KMS-11 (cell line): Measurements from ENCODE around the gene PASK.

Experiments
- H2AFZ ChIP-seq: fragments of 200-600 bp; sonication (generic); 2 replicates; pipeline ENCODE4 v1.6.1; 2016; ENCODE audit warnings: antibody characterized with exemption, mixed run types, low read depth
- H3K27ac ChIP-seq: fragments of 200-600 bp; sonication (generic); 2 replicates; pipeline ENCODE4 v1.6.1; 2016; ENCODE audit warnings: mild to moderate bottlenecking, mixed run types
- H3K27me3 ChIP-seq: fragments of 200-600 bp; sonication (generic); 2 replicates; pipeline ENCODE4 v1.6.1; 2017; ENCODE audit warnings: mild to moderate bottlenecking, low read depth, mixed run types, moderate library complexity; ENCODE audit not compliant: insufficient read depth
- H3K36me3 ChIP-seq: fragments of 200-600 bp; sonication (generic); 2 replicates; pipeline ENCODE4 v1.6.1; 2017; ENCODE audit warnings: mild to moderate bottlenecking, mixed run types; ENCODE audit not compliant: insufficient read depth
- H3K4me1 ChIP-seq: fragments of 200-600 bp; sonication (generic); 2 replicates; pipeline ENCODE4 v1.6.1; 2016; ENCODE audit warnings: mild to moderate bottlenecking, low read depth, mixed run types; ENCODE audit not compliant: poor library complexity, severe bottlenecking
- H3K4me2 ChIP-seq: fragments of 200-600 bp; sonication (generic); 2 replicates; pipeline ENCODE4 v1.7.0; 2016; ENCODE audit warnings: mild to moderate bottlenecking, mixed run types
- H3K4me3 ChIP-seq: fragments of 200-600 bp; sonication (generic); IDR thresholded peaks from 2 replicates; pipeline ENCODE4 v1.6.1; 2017; ENCODE audit warnings: low read depth, low read length, mixed read lengths; ENCODE audit not compliant: insufficient read depth
- H3K79me2 ChIP-seq: fragments of 200-600 bp; sonication (generic); 2 replicates; pipeline ENCODE4 v1.6.1; 2016; ENCODE audit warnings: low read depth, mixed run types; ENCODE audit not compliant: insufficient read depth
- H3K9ac ChIP-seq: fragments of 200-600 bp; sonication (generic); 2 replicates; pipeline ENCODE4 v1.6.1; 2016; ENCODE audit warnings: mild to moderate bottlenecking, mixed run types
- H4K20me1 ChIP-seq: fragments of 200-600 bp; sonication (generic); 2 replicates; pipeline ENCODE4 v1.6.1; 2016; ENCODE audit warnings: mild to moderate bottlenecking, mixed run types; ENCODE audit not compliant: insufficient read depth
- TF ChIP-seq, protein P1 (sequence below): fragments of 200-600 bp; sonication (generic); conservative IDR thresholded peaks from 2 replicates; pipeline ENCODE4 v1.6.1; 2017; ENCODE audit warnings: low read depth, mild to moderate bottlenecking, antibody characterized with exemption, low read length, moderate library complexity, mixed read lengths

The PASK gene

DNA sequence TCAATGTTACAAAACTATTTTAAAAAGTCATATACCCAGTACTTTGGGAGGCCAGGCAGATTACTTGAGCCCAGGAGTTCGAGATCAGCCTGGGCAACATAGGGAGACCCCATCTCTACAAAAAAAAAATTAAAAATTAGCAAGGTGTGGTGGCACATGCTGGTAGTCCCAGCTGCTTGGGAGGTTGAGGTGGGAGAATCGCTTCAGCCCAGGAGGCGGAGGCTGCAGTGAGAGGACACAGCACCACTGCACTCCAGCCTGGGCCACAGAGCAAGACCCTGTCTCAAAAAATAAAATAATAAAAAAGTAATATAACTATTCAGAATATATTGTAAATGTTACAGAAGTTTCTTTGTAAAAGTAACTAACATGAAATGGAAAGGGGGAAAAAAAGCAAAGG, 1.9 kb downstream of the PASK start:
- H3K27ac ChIP-seq, result no peak overlapping the region
- no peak overlapping the region for H2AFZ ChIP-seq
- H3K4me3 ChIP-seq, result no peak overlapping the region
- no peaks in the 10 kb centered on the region for H3K27me3 ChIP-seq
- peaks cover 8% of the 10 kb centered on the region for H3K4me1 ChIP-seq
- peaks cover 10% of the 10 kb centered on the region; the same call in 1 of the 2 replicates for H3K79me2 ChIP-seq
- H3K36me3 ChIP-seq, result no peaks in the 10 kb centered on the region
- no peaks in the 10 kb centered on the region for H4K20me1 ChIP-seq
- H3K4me2 ChIP-seq, result no peak overlapping the region
- TF ChIP-seq, protein P1, sequence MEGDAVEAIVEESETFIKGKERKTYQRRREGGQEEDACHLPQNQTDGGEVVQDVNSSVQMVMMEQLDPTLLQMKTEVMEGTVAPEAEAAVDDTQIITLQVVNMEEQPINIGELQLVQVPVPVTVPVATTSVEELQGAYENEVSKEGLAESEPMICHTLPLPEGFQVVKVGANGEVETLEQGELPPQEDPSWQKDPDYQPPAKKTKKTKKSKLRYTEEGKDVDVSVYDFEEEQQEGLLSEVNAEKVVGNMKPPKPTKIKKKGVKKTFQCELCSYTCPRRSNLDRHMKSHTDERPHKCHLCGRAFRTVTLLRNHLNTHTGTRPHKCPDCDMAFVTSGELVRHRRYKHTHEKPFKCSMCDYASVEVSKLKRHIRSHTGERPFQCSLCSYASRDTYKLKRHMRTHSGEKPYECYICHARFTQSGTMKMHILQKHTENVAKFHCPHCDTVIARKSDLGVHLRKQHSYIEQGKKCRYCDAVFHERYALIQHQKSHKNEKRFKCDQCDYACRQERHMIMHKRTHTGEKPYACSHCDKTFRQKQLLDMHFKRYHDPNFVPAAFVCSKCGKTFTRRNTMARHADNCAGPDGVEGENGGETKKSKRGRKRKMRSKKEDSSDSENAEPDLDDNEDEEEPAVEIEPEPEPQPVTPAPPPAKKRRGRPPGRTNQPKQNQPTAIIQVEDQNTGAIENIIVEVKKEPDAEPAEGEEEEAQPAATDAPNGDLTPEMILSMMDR, result no peak
- H3K9ac ChIP-seq, result no peak overlapping the region

DNA sequence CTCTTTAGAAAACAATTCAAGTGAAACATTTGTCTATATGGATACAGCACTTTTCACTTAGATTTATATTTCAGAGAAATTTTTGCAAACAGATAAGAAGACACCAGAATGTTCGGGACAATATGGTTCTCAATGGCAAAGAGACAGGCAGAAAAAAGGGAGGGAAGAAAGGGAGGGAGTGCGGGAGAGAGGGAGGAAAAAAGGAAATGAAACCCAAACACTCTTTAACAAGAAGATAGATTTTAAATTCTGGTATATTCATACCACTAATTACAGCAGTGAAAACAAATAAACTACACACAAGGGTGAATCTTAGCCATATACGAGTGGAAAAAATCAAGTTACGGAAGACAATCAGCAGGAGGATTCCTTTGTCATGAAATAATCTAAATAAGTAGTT, 3.0 kb downstream of the PASK start:
- H3K9ac ChIP-seq, result no peak overlapping the region
- H3K4me1 ChIP-seq, result peaks cover 8% of the 10 kb centered on the region
- no peak overlapping the region for H2AFZ ChIP-seq
- H3K79me2 ChIP-seq, result peaks cover 5% of the 10 kb centered on the region; the same call in 1 of the 2 replicates
- no peak overlapping the region for H3K27ac ChIP-seq
- TF ChIP-seq, protein P1, result no peak
- H4K20me1 ChIP-seq, result no peaks in the 10 kb centered on the region
- no peaks in the 10 kb centered on the region for H3K27me3 ChIP-seq
- no peak overlapping the region for H3K4me2 ChIP-seq
- no peak overlapping the region for H3K4me3 ChIP-seq
- H3K36me3 ChIP-seq, result no peaks in the 10 kb centered on the region

DNA sequence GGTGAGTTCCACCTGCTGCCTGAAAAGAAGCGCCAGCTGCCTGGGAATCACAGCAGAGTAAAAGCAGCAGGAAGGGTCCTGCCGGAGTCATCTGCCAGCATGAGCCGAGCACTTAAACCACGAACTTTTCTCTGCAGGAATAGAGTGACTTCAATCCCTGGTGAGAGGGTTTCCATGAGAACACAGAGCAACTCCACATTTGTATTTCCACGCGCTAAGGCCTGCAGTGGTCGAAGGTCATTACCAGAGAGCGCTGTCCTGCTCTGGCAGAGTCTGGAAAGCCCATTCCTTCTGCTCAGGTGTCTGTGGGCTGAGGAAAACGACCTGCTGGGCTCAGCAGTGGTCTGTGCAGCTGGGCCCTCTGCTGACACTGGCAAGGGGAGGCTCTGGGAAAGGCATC, 6.7 kb downstream of the PASK start:
- H3K4me3 ChIP-seq, result no peak overlapping the region
- H4K20me1 ChIP-seq, result no peaks in the 10 kb centered on the region
- H3K27ac ChIP-seq, result no peak overlapping the region
- TF ChIP-seq, protein P1, result no peak
- H3K27me3 ChIP-seq, result no peaks in the 10 kb centered on the region
- H3K4me2 ChIP-seq, result no peak overlapping the region
- no peak overlapping the region for H3K9ac ChIP-seq
- no peak overlapping the region for H2AFZ ChIP-seq
- H3K79me2 ChIP-seq, result no peaks in the 10 kb centered on the region
- H3K36me3 ChIP-seq, result no peaks in the 10 kb centered on the region
- H3K4me1 ChIP-seq, result no peaks in the 10 kb centered on the region

DNA sequence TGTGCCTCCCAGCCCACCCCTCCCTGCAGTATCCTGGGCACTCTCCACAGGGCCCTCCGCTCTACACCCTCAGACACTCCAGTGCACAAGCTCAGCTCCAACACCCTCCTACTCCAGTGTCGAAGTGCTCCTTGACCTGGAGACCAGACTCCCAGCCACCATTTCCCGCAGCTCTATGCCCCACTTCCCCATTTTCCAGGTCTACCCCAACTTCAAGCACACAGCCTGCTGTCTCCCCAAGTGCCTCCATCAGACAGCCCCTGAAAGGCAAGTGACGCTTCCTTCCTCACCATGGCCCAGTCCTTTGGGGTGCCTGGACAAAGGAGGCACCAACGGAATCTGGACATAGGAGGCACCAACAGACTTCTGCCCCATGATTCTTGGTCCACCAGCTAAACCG, 7.2 kb downstream of the PASK start:
- Histone ChIP-seq H2AFZ (no peak overlapping the region), H3K27ac (no peak overlapping the region), H3K4me3 (no peak overlapping the region), H3K9ac (no peak overlapping the region), H3K4me2 (no peak overlapping the region), H3K36me3 (no peaks in the 10 kb centered on the region), H3K27me3 (no peaks in the 10 kb centered on the region), H3K4me1 (no peaks in the 10 kb centered on the region), H4K20me1 (no peaks in the 10 kb centered on the region), H3K79me2 (no peaks in the 10 kb centered on the region)
- TF ChIP-seq, protein P1, result no peak
